ENCODE results near the gene DPF1.

DPF1 gene

GRCh38 chr19:38206006-38206745, 17.8 kb downstream of the DPF1 start:
- TF ChIP-seq GATA1 (IDR thresholded peaks at IDR 0.05; ENCODE audit: low read depth, low read length) (no peak), POLR2A (IDR thresholded peaks at IDR 0.05; ENCODE audit: low read length) (no peak)
- DNase-seq, result no peak

GRCh38 chr19:38204728-38205127, 19.3 kb downstream of the DPF1 start:
- no peak for DNase-seq
- no peak for TF ChIP-seq POLR2A (IDR thresholded peaks at IDR 0.05; ENCODE audit: low read length)
- TF ChIP-seq GATA1 (IDR thresholded peaks at IDR 0.05; ENCODE audit: low read depth, low read length), result no peak

- no peak for TF ChIP-seq GATA1 (IDR thresholded peaks at IDR 0.05; ENCODE audit: low read depth, low read length)
- TF ChIP-seq POLR2A (IDR thresholded peaks at IDR 0.05; ENCODE audit: low read length), result no peak
- no peak for DNase-seq
Measured at GRCh38 chr19:38204096-38204495, 19.9 kb downstream of the DPF1 start.

- TF ChIP-seq GATA1 (IDR thresholded peaks at IDR 0.05; ENCODE audit: low read depth, low read length) (no peak), POLR2A (IDR thresholded peaks at IDR 0.05; ENCODE audit: low read length) (no peak)
- DNase-seq, result no peak
Measured at GRCh38 chr19:38203197-38203596, 20.8 kb downstream of the DPF1 start.

GRCh38 chr19:38202504-38202903, 21.5 kb downstream of the DPF1 start:
- DNase-seq, result no peak
- no peak for TF ChIP-seq GATA1 (IDR thresholded peaks at IDR 0.05; ENCODE audit: low read depth, low read length)
- TF ChIP-seq POLR2A (IDR thresholded peaks at IDR 0.05; ENCODE audit: low read length), result no peak

- TF ChIP-seq POLR2A (IDR thresholded peaks at IDR 0.05; ENCODE audit: low read length) (no peak), GATA1 (IDR thresholded peaks at IDR 0.05; ENCODE audit: low read depth, low read length) (no peak)
- no peak for DNase-seq
Measured at GRCh38 chr19:38201731-38202130, 22.3 kb downstream of the DPF1 start.

- TF ChIP-seq POLR2A (IDR thresholded peaks at IDR 0.05; ENCODE audit: low read length) (no peak), GATA1 (IDR thresholded peaks at IDR 0.05; ENCODE audit: low read depth, low read length) (no peak)
- no peak for DNase-seq
Measured at GRCh38 chr19:38199340-38199739, 24.7 kb downstream of the DPF1 start.

GRCh38 chr19:38197937-38198704, 25.9 kb downstream of the DPF1 start:
- DNase-seq, result no peak
- TF ChIP-seq GATA1 (IDR thresholded peaks at IDR 0.05; ENCODE audit: low read depth, low read length) (no peak), POLR2A (IDR thresholded peaks at IDR 0.05; ENCODE audit: low read length) (no peak)

- TF ChIP-seq GATA1 (IDR thresholded peaks at IDR 0.05; ENCODE audit: low read depth, low read length), result no peak
- no peak for TF ChIP-seq POLR2A (IDR thresholded peaks at IDR 0.05; ENCODE audit: low read length)
- no peak for DNase-seq
Measured at GRCh38 chr19:38196948-38197656, 26.9 kb downstream of the DPF1 start.

- DNase-seq, result no peak
- no peak for TF ChIP-seq POLR2A (IDR thresholded peaks at IDR 0.05; ENCODE audit: low read length)
- no peak for TF ChIP-seq GATA1 (IDR thresholded peaks at IDR 0.05; ENCODE audit: low read depth, low read length)
Measured at GRCh38 chr19:38196245-38196837, 27.7 kb downstream of the DPF1 start.

- TF ChIP-seq POLR2A (IDR thresholded peaks at IDR 0.05; ENCODE audit: low read length), result no peak
- TF ChIP-seq GATA1 (IDR thresholded peaks at IDR 0.05; ENCODE audit: low read depth, low read length), result no peak
- DNase-seq, result no peak
Measured at GRCh38 chr19:38195237-38195636, 28.8 kb downstream of the DPF1 start.

GRCh38 chr19:38194061-38194701, 29.8 kb downstream of the DPF1 start:
- TF ChIP-seq POLR2A (IDR thresholded peaks at IDR 0.05; ENCODE audit: low read length) (no peak), GATA1 (IDR thresholded peaks at IDR 0.05; ENCODE audit: low read depth, low read length) (no peak)
- DNase-seq, result no peak

GRCh38 chr19:38193445-38193844, 30.6 kb downstream of the DPF1 start:
- no peak for DNase-seq
- no peak for TF ChIP-seq POLR2A (IDR thresholded peaks at IDR 0.05; ENCODE audit: low read length)
- no peak for TF ChIP-seq GATA1 (IDR thresholded peaks at IDR 0.05; ENCODE audit: low read depth, low read length)

Measured in erythroblast (primary cell).